IPS-11a (cell line): ENCODE data around the gene ZNF428.
"Not testable (repeated sequence)": the region's sequence is repeated elsewhere in the genome, so short reads cannot be mapped to it uniquely, and the experiment has no call there.

ENCODE experiments used
- H3K4me3 ChIP-seq: one replicate; pipeline ENCODE4 v1.5.1; 2013; ENCODE audit warnings: low read depth, low read length, control low read depth

Gene ZNF428, protein sequence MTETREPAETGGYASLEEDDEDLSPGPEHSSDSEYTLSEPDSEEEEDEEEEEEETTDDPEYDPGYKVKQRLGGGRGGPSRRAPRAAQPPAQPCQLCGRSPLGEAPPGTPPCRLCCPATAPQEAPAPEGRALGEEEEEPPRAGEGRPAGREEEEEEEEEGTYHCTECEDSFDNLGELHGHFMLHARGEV

DNA sequence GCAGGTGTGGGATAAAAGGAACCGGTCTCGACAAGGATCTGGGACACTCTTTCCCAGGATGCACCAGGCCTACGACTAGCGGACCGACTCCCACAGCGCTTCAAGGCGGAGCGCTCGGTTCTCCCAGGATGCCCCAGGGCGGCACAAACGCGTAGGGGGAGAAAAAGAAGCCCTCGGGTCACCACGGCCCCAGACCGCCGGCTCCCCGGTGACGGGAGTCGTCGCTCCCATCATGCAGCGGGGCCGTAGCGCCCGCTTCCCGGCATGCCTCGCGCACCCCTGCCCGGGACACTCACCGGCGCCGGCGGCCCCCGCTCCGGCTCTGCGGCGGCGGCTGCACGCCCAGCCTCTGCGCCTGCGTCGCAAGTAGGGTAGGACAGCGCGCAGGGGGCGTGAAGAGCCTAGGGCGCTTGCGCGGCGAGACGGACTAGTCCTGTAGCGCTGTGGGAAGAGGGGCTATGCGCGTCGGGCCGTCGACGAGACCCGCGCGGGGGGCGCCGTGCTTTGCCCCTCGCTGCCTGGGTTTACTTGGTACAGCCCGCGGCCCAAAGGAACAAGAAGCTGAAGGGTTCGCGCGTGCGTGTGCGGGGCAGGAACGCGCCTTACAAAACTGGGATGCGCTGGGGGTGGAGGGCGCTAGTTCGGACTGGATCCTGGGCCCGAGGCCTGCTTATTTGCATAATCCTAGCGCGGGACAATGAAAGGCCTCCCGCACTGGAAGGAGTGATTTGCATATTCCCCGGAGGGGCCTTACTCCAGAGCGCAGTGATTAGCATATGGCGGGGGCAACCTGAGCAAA, at the start of gene ZNF428:
TSS of gene ZNF428 (minus strand) at position 368 of the 799 bp plus-strand sequence. CDS start 5,325 bp downstream, outside the sequence.
- peak within 1 kb of the TSS; percentile 77 for H3K4me3 ChIP-seq

DNA sequence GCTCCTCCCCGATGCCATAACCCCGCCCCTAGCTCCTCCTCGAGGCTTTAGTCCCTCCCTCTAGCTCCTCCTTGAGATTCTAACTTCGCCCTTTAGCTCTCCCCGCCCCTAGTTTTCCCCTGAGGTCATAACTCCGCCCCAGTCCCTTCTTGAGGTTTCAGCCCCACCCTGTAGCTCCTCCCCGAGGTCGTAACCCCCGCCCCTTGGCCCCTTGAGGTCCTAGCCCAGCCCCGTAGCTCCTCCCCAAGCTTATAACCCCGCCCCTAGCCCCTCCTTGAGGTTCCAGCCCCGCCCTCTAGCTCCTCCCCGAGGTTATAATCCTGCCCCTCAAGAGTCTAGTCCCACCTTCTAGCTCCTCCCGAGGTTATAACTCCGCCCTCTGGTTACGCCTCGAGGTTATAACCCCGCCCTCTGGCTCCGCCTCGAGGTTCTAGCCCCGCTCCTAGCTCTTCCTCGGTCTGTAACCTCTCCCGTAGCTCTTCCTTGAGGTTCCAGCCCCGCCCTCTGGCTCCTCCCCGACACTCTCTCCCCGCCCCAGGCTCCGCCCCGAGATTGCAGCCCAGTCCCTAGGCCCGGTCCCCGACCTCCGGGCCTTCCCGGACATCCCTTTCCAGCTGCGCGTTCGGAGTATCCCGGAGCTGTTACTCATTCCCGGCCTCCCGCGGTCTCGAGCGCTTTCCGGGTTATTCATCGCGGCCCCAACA, 49.1 kb upstream of the ZNF428 start:
- H3K4me3 ChIP-seq = no peak overlapping the region

DNA sequence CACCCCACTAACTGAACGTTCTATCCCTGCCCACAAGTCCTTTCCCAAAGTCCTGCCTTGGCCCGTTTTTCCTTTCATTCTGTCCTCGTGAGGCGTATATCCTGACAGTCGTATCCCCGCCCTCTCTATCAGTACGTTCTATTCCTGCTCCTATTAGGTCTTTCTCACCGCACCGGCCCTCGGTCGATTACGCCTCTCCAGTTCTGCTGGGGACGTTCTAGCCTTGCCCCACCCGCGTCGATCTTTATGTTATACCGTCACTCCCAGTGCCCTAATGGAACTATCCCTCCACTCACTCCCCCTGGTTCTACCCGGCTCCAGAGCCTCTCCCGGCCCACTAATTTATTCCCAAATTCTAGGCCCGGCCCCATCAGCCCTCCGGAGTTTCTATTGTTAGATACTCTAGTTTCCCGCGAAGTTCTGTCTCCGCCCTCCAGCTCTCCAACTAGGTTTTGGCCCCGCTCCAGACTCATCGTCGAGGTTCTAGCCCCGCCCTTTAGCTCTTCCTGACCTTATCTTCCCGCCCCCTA, 48.5 kb upstream of the ZNF428 start:
- peak overlapping the region; percentile 21 for H3K4me3 ChIP-seq

DNA sequence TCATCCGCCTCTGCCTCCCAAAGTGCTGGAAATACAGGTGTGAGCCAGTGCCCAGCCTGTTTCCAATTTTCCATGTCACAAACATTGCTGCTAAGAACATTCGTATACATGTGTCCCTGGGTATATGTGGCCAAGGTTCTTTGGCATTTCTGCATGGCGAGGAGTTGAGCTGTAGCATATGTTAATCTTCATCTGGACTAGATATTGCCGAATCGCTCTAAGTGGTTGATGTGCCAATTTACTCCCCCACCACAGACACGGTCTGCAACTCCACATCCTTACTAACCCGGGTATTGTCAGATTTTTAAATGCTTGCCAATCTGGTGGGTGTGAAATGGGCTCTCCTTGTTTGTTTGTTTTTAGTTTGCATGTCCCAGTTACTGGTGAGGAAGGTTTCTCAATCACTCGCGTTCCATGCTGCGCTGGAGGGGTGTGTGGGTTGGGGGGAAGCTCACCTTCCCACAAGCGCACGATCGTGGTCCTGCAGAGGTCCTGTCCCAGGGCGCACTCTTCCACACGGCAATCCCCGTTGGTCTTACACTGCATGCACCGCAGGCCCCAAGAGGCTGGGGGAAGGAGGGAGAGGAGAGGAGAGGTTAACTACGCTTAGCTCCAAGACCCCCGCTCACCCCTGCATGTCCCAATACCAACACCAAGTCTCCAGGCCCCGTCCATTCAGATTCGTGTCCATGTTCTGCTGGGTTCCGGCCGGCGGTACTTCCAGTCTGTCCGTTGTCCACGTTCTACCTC, 47.9 kb upstream of the ZNF428 start:
- peak overlapping the region; percentile 21 for H3K4me3 ChIP-seq

DNA sequence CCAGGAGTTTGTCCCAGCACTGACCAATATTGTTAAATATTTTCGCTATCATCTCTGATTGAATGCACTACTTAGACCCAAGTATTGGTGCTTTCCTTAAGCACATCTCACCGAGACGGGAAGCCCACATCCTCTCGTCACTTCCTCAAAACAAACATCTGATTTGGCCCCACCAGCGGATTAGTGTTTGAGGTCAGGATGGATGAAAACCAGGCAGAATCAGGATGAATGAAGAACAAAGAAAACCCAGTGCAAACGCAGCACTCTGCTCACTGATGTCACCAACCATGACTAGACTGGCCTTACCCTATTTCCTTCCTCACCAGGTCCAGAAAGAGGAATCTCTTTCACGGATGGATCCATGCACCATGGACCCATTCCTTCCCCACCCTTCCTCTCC, 44.6 kb upstream of the ZNF428 start:
- no peak overlapping the region for H3K4me3 ChIP-seq

DNA sequence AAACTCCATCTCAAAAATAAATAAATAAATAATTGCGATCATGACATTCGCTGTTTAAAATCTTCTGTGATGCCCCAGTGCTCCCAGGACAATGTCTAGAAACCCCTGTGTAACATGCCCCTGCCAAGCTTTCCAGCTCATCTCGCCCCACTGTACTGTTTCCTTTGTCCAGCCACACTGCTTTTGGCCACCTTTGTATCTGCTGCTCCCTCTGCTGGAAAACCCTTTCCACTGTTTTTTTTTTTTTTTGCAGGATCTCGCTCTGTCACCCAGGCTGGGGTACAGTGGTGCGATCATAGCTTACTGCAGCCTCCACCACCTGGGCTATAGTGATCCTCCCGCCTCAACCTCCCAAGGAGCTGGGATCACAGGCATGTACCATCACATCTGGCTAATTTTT, 43.1 kb upstream of the ZNF428 start:
- no peak overlapping the region for H3K4me3 ChIP-seq

DNA sequence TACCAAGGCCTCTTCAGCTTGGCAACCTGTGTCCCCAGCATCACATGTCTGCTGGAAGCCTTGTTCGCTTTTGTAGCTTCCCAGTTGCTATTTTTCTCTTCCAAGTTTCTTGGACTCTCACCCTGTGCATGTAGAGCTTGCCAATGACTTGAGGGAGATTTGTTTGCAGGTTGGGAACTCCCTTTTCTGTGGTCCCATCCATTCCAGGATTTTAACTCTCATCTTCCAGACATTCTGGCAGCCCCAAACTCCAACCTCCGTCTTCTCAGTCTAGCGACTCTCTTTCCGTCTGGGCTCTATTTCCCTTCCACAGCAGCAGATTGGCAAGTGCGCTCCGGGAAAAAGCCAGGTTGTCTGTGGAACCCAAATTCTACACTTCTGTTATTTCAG, 41.5 kb upstream of the ZNF428 start:
- no peak overlapping the region for H3K4me3 ChIP-seq

DNA sequence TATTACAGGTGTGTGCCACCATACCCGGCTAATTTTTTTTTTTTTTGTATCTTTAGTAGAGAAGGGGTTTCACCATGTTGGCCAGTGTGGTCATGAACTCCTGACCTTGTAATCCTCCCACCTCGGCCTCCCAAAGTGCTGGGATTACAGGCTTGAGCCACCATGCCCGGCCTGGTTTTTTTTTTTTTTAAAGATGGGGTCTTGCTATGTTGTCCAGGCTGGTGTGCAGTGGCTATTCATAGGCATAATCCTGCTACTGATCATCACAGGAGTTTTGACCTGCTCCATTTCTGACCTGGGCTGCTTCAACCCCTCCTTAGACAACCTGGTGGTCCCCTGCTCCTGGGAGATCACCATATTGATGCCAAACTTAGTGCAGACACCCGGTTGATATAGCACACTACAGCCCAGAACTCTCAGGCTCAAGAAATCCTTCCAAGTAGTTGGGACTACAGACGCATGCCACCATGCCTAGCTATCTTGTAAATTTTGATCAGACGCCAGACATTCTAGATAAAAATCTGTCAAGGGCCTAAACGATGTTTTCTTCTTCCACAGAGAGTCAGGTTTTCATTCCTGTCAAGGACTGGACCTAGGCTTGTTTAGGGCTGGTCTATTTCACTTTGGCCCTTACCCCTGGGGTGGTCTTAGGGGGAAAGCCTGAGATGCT, 41.0 kb upstream of the ZNF428 start:
- no peak overlapping the region for H3K4me3 ChIP-seq

DNA sequence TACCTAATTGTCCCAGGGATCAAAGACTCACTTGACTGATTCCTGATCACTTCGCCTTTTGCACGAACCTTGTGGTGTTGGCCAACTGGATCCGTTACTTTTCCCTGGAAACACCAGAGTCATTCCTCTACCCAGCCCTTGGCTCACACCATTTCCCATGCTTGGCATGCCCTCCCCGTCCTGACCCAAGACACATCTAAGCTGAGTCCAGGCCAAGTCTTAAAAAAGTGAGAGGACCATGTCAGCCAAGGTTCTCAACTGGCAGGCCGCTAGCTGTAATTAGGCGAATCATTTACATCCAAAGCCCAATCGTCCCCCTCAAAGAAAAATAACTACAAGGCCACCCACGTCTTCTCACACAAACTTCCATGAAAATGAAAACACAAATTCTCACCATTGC, 39.1 kb upstream of the ZNF428 start:
- H3K4me3 ChIP-seq = no peak overlapping the region

DNA sequence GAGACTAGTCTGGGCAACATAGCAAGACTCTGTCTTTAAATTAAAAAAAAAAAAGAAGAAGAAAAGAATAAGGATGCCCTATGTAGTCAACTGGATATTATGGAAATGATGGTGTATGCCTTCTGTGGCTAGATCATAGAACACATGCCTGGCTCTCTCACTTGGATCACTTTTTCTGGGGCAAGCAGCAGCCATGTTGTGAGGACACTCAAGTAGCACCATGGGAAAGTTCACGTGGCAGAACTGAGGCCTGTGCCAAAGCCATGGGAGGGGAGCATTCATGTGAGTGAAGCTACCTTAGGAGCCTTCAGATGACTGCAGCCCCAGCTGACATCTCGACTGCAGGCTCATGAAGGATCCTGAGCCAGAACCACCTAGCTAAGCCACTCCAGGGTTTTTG, 38.6 kb upstream of the ZNF428 start:
- no peak overlapping the region for H3K4me3 ChIP-seq

DNA sequence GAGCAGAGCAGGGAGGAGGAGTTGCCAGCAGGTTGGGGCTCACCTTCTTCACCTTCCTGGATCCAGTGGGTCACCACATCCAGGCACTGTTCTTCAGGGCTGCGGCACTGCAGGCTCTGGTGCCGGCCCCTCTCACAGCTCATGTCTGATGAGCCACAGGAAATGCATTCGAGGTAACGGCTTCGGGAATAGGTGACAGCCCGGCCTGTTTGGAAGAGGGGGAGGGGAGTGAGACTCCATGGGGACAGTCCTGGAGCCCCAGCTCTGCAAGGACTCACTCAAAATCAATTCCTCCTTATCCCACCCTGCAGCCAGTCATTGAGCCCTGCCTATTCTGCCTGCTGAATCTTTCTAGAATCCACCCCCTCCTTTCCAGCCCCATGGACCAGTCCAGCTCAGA, 37.0 kb upstream of the ZNF428 start:
- no peak overlapping the region for H3K4me3 ChIP-seq

DNA sequence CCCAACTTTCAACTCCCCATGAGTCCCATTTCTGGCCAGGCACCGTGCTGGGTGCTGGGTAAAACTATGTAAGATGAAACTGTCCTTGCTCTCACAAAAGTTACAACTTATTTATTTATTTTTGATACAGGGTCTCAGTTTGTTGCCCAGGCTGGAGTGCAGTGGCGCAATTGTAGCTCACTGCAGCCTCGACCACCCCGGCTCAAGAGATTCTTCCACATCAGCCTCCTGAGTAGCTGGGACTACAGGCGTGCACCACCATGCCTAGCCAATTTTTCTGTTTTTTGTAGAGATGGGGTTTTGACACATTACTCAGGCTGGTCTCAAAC, 33.1 kb upstream of the ZNF428 start:
- no peak overlapping the region for H3K4me3 ChIP-seq

DNA sequence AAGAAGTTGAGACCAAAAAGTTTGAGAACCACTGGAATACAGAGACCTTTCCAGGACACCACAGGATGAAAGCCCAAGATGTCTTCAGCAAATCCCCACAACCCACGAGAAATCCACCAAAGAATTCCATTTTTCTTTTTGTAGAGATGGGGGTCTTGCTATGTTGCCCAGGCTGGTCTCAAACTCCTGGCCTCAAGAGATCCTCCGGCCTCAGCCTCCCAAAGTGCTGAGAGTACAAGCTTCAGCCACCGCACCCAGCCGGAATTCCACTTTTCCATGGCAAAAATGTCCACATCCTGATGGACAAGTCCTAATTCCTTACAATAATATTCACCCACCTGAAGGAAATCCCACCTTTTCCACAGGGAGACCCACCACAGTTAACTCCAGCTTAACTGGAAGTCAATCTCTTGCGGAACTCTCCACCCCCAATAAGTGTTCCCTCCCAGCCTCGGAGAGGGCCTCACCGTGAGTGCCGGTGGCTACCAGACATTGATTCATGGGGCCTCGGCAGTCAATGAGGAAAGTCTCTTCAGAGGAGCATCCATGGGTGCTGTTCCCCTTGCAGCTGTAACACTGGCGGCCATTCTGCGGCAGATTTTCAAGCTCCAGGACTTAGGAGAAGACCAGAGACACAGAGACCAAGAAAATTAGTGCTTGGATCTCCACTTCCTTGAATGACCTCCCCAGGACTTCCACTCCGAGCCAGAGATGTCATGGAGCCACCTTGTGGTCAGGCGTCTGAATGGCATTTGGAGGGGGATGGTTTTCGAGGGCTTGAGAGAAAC, 32.5 kb upstream of the ZNF428 start:
- no peak overlapping the region for H3K4me3 ChIP-seq

DNA sequence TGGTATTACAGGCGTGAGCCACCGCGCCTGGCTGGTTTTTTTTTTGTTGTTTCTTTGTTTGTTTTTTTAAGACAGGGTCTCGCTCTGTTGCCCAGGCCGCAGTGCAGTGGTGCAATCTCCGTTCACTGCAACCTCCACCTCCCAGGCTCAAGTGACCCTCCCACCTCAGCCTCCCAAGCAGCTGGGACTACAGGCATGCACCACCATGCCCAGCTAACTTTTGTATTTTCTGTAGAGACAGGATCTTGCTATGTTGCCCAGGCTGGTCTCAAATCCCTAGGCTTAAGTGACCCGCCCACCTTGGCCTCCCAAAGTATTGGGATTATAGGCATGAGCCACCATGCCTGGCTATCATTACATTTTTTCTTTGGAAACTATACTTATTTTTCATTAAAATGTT, 30.8 kb upstream of the ZNF428 start:
- H3K4me3 ChIP-seq = not testable (repeated sequence)

DNA sequence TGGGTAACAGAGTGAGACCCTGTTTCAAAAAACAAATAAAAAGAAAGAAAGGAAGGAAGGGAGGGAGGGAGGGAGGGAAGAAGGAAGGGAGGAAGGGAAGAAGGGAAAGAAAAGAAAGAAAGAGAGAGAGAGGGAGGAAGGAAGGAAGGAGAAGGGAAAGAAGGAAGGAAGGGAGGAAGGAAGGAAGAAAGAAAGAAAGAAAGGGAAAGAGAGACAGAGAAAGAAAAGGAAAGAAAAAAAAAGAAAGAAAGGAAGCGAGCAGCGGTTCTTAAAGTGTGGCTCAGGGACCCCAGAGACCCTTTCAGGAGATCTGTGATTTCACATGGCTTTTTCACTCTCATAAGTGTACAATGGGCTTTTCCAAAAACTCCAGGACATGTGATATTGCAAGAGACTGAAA, 30.1 kb upstream of the ZNF428 start:
- H3K4me3 ChIP-seq = no peak overlapping the region

DNA sequence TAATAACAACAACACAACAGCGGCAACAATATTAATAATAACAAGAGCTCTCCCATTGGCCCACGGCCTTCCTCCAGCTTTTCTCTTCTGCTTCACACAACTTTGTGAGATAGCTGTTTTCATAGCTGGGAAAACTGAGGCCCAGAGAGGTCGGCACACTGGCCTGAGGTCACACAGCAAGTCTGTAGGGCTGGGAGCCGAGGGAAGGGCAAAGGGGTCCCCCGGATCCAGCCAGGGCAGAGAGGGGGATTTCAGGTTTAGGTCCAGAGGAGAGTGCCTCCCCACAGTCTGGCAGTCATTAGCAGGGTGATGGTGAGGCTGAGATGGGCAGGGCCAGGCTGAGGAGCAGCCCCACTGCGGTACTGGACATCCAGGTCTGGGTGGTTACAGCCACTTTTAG, 29.2 kb upstream of the ZNF428 start:
- no peak overlapping the region for H3K4me3 ChIP-seq

DNA sequence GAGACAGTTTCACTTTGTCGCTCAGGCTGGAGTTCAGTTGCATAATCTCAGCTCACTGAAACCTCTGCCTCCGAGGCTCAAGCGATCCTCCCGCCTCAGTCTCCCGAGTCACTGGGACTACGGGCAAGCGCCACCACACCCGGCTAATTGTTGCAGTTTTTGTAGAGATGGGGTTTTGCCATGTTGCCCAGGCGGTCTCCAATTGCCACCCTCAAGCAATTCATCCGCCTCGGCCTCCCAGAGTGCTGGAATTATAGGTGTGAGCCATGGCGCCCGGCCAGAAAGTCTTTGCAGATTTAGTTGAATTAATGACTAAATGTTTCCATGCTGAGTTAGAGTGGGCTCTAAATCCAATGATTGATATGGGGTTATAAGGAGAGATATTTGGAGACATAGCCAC, 24.8 kb upstream of the ZNF428 start:
- no peak overlapping the region for H3K4me3 ChIP-seq

DNA sequence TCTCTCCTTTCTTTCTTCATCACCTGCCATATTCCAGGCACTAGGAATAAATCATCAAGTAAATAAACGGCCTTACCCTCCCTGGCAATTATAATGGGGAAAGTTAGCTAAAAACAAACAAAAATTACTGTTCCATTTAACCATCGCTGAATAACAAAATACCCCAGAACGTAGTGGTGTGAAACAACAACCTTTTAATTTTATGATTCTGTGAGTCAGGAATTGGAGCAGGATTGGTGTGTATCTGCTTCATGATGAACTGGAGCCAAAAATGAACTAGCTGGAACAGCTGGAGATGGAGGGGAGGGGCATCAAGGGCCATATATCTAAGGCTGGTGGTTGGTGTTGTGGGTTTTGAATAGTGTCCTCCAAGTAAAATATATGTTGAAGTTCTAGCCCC, 23.9 kb upstream of the ZNF428 start:
- H3K4me3 ChIP-seq = no peak overlapping the region

DNA sequence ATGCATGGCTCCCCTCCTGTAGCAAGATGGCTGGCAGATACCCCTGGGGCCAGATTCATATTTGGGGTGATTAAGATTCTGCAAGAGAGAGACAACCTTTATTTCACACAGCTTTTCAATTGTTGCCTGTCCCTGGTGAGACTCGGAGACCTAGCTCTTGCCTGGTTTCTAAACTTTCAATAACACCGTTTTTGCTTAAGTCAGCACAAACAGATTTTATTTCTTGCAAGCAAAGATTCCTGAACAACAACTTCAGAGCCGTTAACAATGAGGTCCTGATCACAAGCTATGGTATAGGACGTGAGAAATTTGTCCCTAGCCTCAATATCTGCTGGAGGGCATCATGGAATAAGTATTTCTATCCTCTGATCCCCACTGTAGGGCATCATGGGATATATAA, 23.1 kb upstream of the ZNF428 start:
- no peak overlapping the region for H3K4me3 ChIP-seq

DNA sequence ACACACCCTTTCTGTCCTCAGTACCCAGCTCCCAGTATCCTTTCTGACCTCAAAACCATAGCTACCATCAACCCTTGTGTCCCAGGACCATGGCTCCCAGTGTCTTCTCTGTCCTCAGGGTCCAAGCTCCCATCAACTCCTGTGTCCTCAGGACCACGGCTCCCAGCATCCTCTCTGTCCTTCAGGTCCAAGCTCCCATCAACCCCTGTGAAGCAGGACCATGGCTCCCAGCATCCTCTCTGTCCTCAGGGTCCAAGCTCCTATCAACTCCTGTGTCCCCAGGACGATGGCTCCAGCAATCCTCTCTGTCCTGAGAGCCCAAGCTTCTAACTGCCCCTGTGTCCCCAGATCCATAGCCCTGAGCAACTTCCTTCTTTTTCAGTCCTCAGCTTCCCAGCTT, 21.9 kb upstream of the ZNF428 start:
- H3K4me3 ChIP-seq = no peak overlapping the region
